ENCODE results near the gene CCDC127. TPM values are rescaled to one million over a fixed set of nuclear protein-coding genes. Genes with fewer than 3 reads are reported as not detected.

The CCDC127 gene
- total and polyA plus RNA-seq, 2 of the 13 experiments (the other 11 are each of a cell fraction or from before 2014, with no cell fraction given): 2.9 to 4.3 TPM

DNA sequence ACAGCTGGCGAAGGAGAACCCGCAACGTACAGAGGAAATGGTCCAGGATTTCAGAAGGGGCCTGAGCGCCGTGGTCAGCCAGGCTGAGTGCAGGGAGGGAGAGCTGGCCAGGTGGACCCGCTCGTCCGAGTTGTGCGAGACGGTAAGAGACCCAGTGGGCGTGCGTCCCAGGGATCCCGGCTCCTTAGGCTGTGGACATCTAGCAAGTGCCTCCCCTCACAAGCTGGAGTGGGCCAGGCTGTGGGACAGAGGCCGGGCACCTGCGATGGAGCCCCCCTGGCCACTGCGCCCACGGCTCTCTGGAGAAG, 56.2 kb downstream of the CCDC127 start:
- H3K9ac ChIP-seq (ENCODE audit: insufficient read depth, low read depth, low read length): no peak overlapping the region
- in situ Hi-C loops (cut with HindIII; ENCODE audit: extremely low pct_ligation_motif_present, low pct_unique_long_range_greater_than_20kb) (no loop called here), intact Hi-C loops (cut with micrococcal nuclease; ENCODE audit: unreplicated experiment) (no loop called here)
- no peak overlapping the region for H3K27ac ChIP-seq (ENCODE audit: extremely low read length, insufficient read depth, low read length)
- WGBS (ENCODE audit: low lambda C conversion rate): 40% methylated on average over 4 of the region's 17 CpGs
- no peaks in the 10 kb centered on the region for H3K9me3 ChIP-seq (ENCODE audit: low read length)
- ChIA-PET POLR2A (no interaction called here), CTCF (ENCODE audit: low intra/inter-chr PET ratio, low total read pairs) (no interaction called here)
- no peaks in the 10 kb centered on the region for H3K4me1 ChIP-seq (ENCODE audit: insufficient read depth, low read length)
- FAIRE-seq (no peak), ATAC-seq (no peak), DNase-seq (ENCODE audit: low spot score) (no peak)
- no peak for TF ChIP-seq ZNF264 (CRISPR knock-in tag; IDR thresholded peaks at IDR 0.05)
- no peak for TF ChIP-seq ZNF180 (CRISPR knock-in tag; IDR thresholded peaks at IDR 0.05; ENCODE audit: borderline replicate concordance, low read depth)
- TF ChIP-seq FOXO1 (CRISPR knock-in tag; IDR thresholded peaks at IDR 0.05): no peak
- H3K36me3 ChIP-seq (replicated peaks in 1 of 2; ENCODE audit: control insufficient read depth in 1 of 2, insufficient read depth in 2 of 2, low read length in 2 of 2): no peaks in the 10 kb centered on the region
- H4K20me1 ChIP-seq (ENCODE audit: insufficient read depth, low read length): no peaks in the 10 kb centered on the region
- H3K79me2 ChIP-seq (ENCODE audit: insufficient read depth, low read length): no peaks in the 10 kb centered on the region
- no peak overlapping the region for H3K4me2 ChIP-seq (ENCODE audit: low read depth, low read length)
- H3K4me3 ChIP-seq (replicated peaks in 1 of 3; ENCODE audit: insufficient read depth in 1 of 3, low read depth in 2 of 3, low read length in 3 of 3): no peak overlapping the region
- no TSS peak for BruUV-seq (replicated peaks)
- peaks cover 11 to 49% of the 10 kb centered on the region in 2 experiments for H3K27me3 ChIP-seq (ENCODE audit: control insufficient read depth in 1 of 2, insufficient read depth in 2 of 2, low read length in 2 of 2)
- no peak overlapping the region for H2AFZ ChIP-seq (ENCODE audit: low read length)

DNA sequence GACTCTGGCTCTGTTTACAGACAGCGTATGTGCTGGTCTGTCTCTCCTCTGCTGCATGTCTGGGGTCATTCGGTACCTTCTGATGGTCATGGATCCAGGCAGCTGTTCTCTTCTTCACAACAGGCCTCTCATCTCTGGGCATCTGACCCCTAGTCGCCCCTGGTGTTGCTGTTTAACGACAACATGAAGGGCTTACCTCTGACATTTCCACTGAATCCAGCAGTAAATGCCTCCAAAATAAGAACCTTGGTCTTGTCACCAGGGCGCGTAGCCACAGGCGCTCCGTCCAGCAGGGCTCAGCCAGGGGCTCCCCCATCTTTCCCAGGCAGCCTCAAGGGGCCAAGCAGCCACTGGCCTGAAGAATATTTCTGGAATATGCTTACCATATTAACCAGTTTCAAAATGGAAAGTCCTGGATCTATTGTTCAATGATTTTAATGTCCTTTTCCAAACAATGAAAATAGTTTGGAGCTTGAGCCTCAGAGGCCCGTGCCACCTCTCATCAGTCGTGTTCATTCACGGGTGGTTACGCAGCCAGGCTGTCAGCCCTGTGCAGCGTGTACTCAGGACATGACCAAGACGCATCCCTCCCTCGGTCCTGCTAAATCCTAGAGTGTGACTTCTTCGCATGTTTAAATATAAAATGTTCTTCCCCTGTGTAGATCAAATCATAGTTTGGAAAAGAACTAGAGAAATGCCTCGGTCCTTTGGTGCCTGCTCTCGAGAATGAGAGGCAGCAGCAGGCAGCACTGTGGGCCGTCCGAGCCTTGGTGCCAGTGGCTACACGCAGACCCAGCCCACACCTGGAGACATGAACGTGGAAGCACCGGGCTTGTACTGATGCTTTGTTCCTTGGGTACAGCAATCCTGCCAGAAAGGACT, 56.8 kb downstream of the CCDC127 start:
- no peak overlapping the region for H3K27ac ChIP-seq (ENCODE audit: extremely low read length, insufficient read depth, low read length)
- POLR2A ChIA-PET: no interaction called here
- peaks cover 12 to 55% of the 10 kb centered on the region in 2 experiments for H3K27me3 ChIP-seq (ENCODE audit: control insufficient read depth in 1 of 2, insufficient read depth in 2 of 2, low read length in 2 of 2)
- no TSS peak for BruUV-seq (replicated peaks)
- 11% methylated on average over 16 of the region's 23 CpGs for WGBS (ENCODE audit: low lambda C conversion rate)
- H3K9me3 ChIP-seq (ENCODE audit: low read length): no peaks in the 10 kb centered on the region
- CTCF ChIA-PET (ENCODE audit: low intra/inter-chr PET ratio, low total read pairs): no interaction called here
- H3K36me3 ChIP-seq (replicated peaks in 1 of 2; ENCODE audit: control insufficient read depth in 1 of 2, insufficient read depth in 2 of 2, low read length in 2 of 2): no peaks in the 10 kb centered on the region
- intact Hi-C loops (cut with micrococcal nuclease; ENCODE audit: unreplicated experiment): no loop called here
- in situ Hi-C loops (cut with HindIII; ENCODE audit: extremely low pct_ligation_motif_present, low pct_unique_long_range_greater_than_20kb): no loop called here
- no peak overlapping the region for H2AFZ ChIP-seq (ENCODE audit: low read length)
- no peak overlapping the region for H3K4me2 ChIP-seq (ENCODE audit: low read depth, low read length)
- no peaks in the 10 kb centered on the region for H3K79me2 ChIP-seq (ENCODE audit: insufficient read depth, low read length)
- no peaks in the 10 kb centered on the region for H4K20me1 ChIP-seq (ENCODE audit: insufficient read depth, low read length)
- TF ChIP-seq, protein P1, sequence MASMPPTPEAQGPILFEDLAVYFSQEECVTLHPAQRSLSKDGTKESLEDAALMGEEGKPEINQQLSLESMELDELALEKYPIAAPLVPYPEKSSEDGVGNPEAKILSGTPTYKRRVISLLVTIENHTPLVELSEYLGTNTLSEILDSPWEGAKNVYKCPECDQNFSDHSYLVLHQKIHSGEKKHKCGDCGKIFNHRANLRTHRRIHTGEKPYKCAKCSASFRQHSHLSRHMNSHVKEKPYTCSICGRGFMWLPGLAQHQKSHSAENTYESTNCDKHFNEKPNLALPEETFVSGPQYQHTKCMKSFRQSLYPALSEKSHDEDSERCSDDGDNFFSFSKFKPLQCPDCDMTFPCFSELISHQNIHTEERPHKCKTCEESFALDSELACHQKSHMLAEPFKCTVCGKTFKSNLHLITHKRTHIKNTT (CRISPR knock-in tag; IDR thresholded peaks at IDR 0.05): no peak
- TF ChIP-seq EZH2 (conservative IDR thresholded peaks at IDR 0.05; ENCODE audit: low read depth, low read length): 0 out of 2 replicates have a peak, but pooled peaks have one; percentile 44
- ATAC-seq: no peak
- H3K4me3 ChIP-seq (replicated peaks in 1 of 3; ENCODE audit: insufficient read depth in 1 of 3, low read depth in 2 of 3, low read length in 3 of 3): no peak overlapping the region
- no peak overlapping the region for H3K9ac ChIP-seq (ENCODE audit: insufficient read depth, low read depth, low read length)
- FAIRE-seq: no peak
- no peaks in the 10 kb centered on the region for H3K4me1 ChIP-seq (ENCODE audit: insufficient read depth, low read length)
- DNase-seq (ENCODE audit: low spot score): no peak

All from HepG2 (cell line).